ENCODE results near the gene NLRC5.

GRCh38 chr16:57091200-57091974 lies 102.0 kb downstream of the NLRC5 start:
- TF ChIP-seq POLR2A (IDR thresholded peaks at IDR 0.05; ENCODE audit: low read depth, low read length) (no peak), EZH2 (IDR thresholded peaks at IDR 0.05; ENCODE audit: borderline replicate concordance, low read depth, low read length, severe bottlenecking) (no peak)
- TF ChIP-seq, protein P1, sequence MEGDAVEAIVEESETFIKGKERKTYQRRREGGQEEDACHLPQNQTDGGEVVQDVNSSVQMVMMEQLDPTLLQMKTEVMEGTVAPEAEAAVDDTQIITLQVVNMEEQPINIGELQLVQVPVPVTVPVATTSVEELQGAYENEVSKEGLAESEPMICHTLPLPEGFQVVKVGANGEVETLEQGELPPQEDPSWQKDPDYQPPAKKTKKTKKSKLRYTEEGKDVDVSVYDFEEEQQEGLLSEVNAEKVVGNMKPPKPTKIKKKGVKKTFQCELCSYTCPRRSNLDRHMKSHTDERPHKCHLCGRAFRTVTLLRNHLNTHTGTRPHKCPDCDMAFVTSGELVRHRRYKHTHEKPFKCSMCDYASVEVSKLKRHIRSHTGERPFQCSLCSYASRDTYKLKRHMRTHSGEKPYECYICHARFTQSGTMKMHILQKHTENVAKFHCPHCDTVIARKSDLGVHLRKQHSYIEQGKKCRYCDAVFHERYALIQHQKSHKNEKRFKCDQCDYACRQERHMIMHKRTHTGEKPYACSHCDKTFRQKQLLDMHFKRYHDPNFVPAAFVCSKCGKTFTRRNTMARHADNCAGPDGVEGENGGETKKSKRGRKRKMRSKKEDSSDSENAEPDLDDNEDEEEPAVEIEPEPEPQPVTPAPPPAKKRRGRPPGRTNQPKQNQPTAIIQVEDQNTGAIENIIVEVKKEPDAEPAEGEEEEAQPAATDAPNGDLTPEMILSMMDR (IDR thresholded peaks at IDR 0.05; ENCODE audit: extremely low read depth in 1 of 2, insufficient read depth in 1 of 2, low read depth in 1 of 2, low read length in 2 of 2) = no peak

Measured in endothelial cell of umbilical vein (primary cell).